VCaP (cell line): ENCODE measurements around the gene WDR45B.

Experiments used
- H3K27ac ChIP-seq: fragments of 450-650 bp; 2 replicates; pipeline ENCODE4 v1.5.1; 2017
- TF ChIP-seq, protein P1 (sequence below): fragments of 450-650 bp; conservative IDR thresholded peaks from 2 replicates; pipeline ENCODE4 v1.5.1; 2017; ENCODE audit warnings: mild to moderate bottlenecking, moderate library complexity

WDR45B gene

DNA sequence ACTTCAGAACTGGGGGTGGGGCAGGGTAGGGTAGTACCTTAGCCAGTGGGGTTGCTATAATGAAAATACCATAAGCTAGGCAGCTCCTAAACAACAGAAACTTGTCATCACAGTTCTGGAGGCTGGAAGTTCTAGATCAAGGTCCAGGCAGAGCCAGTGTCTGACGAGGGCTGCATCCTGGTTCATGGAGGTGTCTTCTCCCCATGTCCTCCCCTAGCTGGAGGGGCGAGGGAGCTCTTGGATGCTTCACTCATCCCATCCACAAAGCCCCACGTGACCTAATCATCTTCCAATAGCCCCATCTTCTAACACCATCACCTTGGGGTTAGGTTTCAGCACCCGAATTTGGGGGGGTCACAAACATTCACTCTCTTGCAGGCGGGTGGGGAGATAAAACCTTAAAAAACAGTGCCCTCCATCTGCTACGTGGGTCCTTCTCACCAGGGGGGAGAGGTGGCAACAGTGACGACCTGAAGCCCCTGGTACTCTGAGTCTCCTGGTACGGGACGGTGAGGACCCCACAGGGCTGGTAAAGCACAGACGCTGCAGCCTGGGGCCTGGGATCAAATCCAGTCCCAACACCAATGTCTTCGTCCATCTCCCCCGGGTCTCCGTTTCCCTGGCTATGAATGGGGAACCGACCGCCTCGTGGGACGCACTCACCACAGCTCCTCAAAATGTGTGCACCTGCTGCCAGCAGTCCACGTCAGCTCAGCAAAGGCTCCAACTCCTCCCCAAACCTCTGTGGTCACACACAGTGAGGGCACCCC lies 27.4 kb upstream of the WDR45B start:
- TF ChIP-seq, protein P1, sequence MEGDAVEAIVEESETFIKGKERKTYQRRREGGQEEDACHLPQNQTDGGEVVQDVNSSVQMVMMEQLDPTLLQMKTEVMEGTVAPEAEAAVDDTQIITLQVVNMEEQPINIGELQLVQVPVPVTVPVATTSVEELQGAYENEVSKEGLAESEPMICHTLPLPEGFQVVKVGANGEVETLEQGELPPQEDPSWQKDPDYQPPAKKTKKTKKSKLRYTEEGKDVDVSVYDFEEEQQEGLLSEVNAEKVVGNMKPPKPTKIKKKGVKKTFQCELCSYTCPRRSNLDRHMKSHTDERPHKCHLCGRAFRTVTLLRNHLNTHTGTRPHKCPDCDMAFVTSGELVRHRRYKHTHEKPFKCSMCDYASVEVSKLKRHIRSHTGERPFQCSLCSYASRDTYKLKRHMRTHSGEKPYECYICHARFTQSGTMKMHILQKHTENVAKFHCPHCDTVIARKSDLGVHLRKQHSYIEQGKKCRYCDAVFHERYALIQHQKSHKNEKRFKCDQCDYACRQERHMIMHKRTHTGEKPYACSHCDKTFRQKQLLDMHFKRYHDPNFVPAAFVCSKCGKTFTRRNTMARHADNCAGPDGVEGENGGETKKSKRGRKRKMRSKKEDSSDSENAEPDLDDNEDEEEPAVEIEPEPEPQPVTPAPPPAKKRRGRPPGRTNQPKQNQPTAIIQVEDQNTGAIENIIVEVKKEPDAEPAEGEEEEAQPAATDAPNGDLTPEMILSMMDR = no peak
- H3K27ac ChIP-seq = no peak overlapping the region

DNA sequence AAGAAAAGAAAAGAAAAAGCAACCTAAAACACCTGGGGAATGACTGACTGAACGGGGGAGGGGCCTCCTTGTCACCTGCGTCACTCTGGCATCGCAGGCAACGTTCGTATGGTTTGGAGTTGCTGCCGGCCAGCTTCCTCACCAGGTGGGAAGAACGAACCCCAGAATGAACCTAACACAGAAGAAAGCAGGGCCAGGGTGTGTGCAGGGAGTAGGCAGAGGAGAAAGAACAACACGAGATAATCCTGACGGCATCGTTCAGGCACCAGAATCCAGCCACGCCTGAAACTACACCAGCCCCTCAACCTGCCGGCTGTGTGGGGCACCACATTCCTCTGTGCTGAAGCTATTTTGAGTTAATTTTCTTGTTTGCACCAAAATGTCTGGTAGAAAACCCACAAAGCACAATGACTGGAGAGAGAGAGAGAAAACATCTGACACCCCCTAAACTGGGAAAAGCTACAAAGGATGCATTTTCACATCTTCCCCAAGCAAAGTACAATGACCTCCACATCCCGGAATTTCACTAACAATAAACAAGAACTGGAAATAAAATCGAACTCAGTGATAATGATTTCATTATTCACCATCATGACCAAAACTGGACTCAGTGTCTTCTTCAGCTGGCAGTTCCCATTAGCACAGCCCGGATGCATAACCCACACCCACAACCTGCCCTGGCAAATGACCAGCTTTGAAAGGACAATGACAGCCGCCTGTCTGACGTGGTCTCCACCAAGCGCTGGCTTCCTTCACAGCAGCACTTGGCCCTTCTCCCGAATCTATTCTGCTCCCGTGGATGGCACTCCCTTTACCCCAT lies 26.6 kb upstream of the WDR45B start:
- H3K27ac ChIP-seq = no peak overlapping the region
- TF ChIP-seq, protein P1 = no peak

DNA sequence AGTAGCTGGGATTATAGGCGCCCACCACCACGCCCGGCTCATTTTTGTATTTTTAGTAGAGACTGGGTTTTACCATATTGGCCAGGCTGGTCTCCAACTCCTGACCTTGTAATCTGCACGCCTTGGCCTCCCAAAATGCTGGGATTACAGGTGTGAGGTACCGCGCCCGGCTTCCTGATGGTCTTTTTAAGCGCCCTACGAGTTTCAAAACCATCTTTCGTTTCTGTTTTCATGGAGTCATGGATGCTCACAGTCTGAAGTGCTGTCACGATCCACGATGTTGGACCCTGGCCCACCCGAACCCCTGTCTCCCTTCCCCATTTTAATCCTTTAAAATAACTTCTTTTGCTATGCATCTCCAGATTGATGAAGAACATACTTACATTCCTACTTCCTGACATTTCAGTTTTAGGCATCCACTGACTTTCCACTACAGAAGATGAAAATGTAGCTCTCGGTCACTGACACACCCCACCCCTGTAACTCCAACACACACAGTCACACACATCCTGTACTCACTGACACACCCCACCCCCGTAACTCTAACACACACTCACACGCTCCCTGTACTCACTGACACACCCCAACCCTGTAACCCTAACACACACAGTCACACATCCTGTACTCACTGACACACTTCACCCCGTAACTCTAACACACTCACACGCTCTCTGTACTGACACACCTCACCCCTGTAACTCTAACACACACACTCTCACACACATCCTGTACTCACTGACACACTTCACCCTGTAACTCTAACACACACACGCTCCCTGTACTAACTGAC lies 22.6 kb upstream of the WDR45B start:
- TF ChIP-seq, protein P1 = no peak
- H3K27ac ChIP-seq = no peak overlapping the region

DNA sequence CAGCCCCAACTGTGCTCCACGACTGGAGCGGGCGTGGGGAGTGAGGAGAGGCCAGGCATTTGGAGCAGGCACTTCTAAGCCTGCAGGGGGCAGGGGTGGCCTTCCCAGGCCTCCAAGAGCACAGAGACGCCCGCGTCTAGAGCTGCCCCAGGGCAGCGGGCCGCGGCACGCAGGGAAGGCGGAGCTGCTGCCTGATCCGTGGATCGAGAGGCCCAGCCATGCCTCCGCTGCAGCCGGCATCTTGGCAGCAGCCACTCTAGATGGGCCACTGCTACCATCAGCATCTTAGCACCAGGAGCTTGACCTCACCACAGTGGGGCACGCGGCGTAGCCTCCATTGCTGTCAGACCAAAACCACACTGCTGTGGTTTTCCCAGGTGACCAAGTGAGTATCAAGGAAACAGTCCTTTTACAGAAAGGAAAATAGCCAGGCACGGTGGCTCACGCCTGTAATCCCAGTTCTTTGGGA lies 20.4 kb upstream of the WDR45B start:
- H3K27ac ChIP-seq = peak overlapping the region; percentile 49; the same call in 1 of the 2 replicates
- TF ChIP-seq, protein P1 = peak; percentile 87

DNA sequence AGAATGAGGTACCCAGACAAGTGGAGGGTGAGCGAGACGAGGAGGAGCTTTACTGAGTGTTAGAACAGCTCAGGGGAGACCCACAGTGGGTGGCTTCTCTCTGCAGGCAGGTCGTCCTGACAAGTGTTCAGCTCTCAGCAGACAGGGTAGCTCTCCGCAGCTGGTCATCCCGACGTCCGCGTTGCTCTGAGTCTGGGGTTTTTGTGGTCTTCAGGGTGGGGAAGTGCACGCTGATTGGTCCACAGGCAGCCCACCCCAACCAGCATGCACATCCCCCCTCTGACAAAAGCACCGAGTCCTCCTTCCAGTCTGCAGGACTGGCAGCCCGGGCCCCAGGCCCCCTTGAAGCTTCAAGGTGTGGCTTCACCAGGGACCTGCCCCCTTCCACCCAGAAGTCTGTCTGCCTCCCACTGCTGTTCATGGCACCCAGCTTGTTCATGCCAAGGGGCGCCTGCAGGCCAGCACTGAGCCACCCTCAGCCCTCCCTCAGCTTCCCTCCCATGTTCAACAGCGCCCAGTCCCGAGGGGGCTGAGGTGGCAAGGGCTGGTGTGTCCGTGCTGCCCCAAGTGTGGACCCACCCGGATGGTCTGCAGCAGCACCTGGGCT lies 19.9 kb upstream of the WDR45B start:
- peak overlapping the region; percentile 49; the same call in 1 of the 2 replicates for H3K27ac ChIP-seq
- TF ChIP-seq, protein P1 = no peak

DNA sequence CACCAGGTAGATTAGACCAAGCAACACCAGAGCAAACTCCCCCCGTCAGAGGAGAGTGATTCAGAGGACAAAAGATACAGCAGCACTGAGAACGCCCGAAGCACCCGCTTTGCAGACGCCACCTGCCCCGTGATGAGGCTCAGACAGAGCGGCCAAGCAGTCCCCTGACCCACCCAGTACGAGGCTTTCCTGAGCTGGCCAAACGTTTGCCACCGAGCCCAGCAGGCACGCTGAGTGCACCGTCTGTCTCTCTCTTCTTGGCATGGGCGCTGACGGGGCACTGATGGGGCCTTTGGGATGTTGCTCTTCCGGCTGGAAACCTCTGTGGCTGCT lies 19.4 kb upstream of the WDR45B start:
- H3K27ac ChIP-seq = no peak overlapping the region
- TF ChIP-seq, protein P1 = no peak
